Trophoblast cell (in vitro differentiated cells and primary cell): ENCODE data around the gene FGR.
A peak's percentile ranks its signal among the peaks of the same experiment; 100 is the strongest.
"Not testable (repeated sequence)": the region's sequence is repeated elsewhere in the genome, so short reads cannot be mapped to it uniquely, and the experiment has no call there.

ENCODE experiments used
- DNase-seq, 2 donors: peaks; one replicate each; pipeline ENCODE4 v3.0.0-alpha.2; 2016
- H2AFZ ChIP-seq: 2 replicates; pipeline ENCODE4 v1.6.1; 2013; ENCODE audit warnings: low read length, moderate library complexity, mild to moderate bottlenecking; ENCODE audit not compliant: insufficient read depth, poor library complexity
- H2AK5ac ChIP-seq: 2 replicates; pipeline ENCODE4 v1.6.1; 2013; ENCODE audit warnings: mild to moderate bottlenecking, low read length
- H2BK120ac ChIP-seq: 2 replicates; pipeline ENCODE4 v1.6.1; 2013; ENCODE audit warnings: low read length, mild to moderate bottlenecking, moderate library complexity; ENCODE audit not compliant: insufficient read depth, poor library complexity
- H2BK12ac ChIP-seq: 2 replicates; pipeline ENCODE4 v1.6.1; 2013; ENCODE audit warnings: mild to moderate bottlenecking, low read length, moderate library complexity
- H2BK5ac ChIP-seq: 2 replicates; pipeline ENCODE4 v1.6.1; 2013; ENCODE audit warnings: low read length, low read depth, moderate library complexity, mild to moderate bottlenecking; ENCODE audit not compliant: poor library complexity
- H3K14ac ChIP-seq: 2 replicates; pipeline ENCODE4 v1.6.1; 2013; ENCODE audit warnings: mild to moderate bottlenecking, low read length
- H3K18ac ChIP-seq: 2 replicates; pipeline ENCODE4 v1.6.1; 2013; ENCODE audit warnings: mild to moderate bottlenecking, low read length
- H3K23ac ChIP-seq: 2 replicates; pipeline ENCODE4 v1.6.1; 2013; ENCODE audit warnings: low read length
- H3K27ac ChIP-seq: 2 replicates; pipeline ENCODE4 v1.5.1; 2013; ENCODE audit warnings: low read depth, mild to moderate bottlenecking, inconsistent platforms, low read length, moderate library complexity
- H3K27me3 ChIP-seq: 2 replicates; pipeline ENCODE4 v1.6.1; 2013; ENCODE audit warnings: inconsistent platforms, mild to moderate bottlenecking, low read length, moderate library complexity; ENCODE audit not compliant: insufficient read depth
- H3K36me3 ChIP-seq, 2 experiments: 1 replicate in 1 of 2; 2 replicates in 1 of 2; pipeline ENCODE4 v1.6.1; 2013; ENCODE audit warnings: low read length in 2 of 2, mild to moderate bottlenecking in 2 of 2, moderate library complexity in 1 of 2; ENCODE audit not compliant: insufficient read depth in 2 of 2, control insufficient read depth in 1 of 2
- H3K4ac ChIP-seq: 2 replicates; pipeline ENCODE4 v1.6.1; 2013; ENCODE audit warnings: low read depth, mild to moderate bottlenecking, low read length, moderate library complexity
- H3K4me1 ChIP-seq, 2 experiments: 1 replicate in 1 of 2; 2 replicates in 1 of 2; pipeline ENCODE4 v1.6.1; 2013; ENCODE audit warnings: low read length in 2 of 2, mild to moderate bottlenecking in 2 of 2, moderate library complexity in 1 of 2; ENCODE audit not compliant: insufficient read depth in 2 of 2, control insufficient read depth in 1 of 2
- H3K4me2 ChIP-seq: 2 replicates; pipeline ENCODE4 v1.6.1; 2013; ENCODE audit warnings: inconsistent platforms, mild to moderate bottlenecking, low read length, moderate library complexity
- H3K4me3 ChIP-seq: 2 replicates; pipeline ENCODE4 v1.5.1; 2013; ENCODE audit warnings: mild to moderate bottlenecking, low read depth, low read length, inconsistent platforms
- H3K79me1 ChIP-seq: one replicate; pipeline ENCODE4 v1.6.1; 2013; ENCODE audit warnings: low read length
- H3K79me2 ChIP-seq: 2 replicates; pipeline ENCODE4 v1.6.1; 2013; ENCODE audit warnings: low read length, mild to moderate bottlenecking; ENCODE audit not compliant: control insufficient read depth, insufficient read depth, poor library complexity
- H3K9ac ChIP-seq: 2 replicates; pipeline ENCODE4 v1.6.1; 2013; ENCODE audit warnings: mild to moderate bottlenecking, low read length
- H3K9me3 ChIP-seq: 2 replicates; pipeline ENCODE4 v1.6.1; 2013; ENCODE audit warnings: low read depth, mild to moderate bottlenecking, control low read depth, inconsistent platforms, low read length; ENCODE audit not compliant: insufficient read depth
- H4K12ac ChIP-seq: 2 replicates; pipeline ENCODE4 v1.6.1; 2013; ENCODE audit warnings: low read depth, mild to moderate bottlenecking, low read length, moderate library complexity
- H4K8ac ChIP-seq: 2 replicates; pipeline ENCODE4 v1.6.1; 2013; ENCODE audit warnings: low read depth, mild to moderate bottlenecking, low read length, moderate library complexity
- H4K91ac ChIP-seq: one replicate; pipeline ENCODE4 v1.6.1; 2013; ENCODE audit warnings: low read depth, mild to moderate bottlenecking, low read length, moderate library complexity
- WGBS: extraction: QIAGEN DNeasy Blood & Tissue Kit; methylation state at CpG from one replicate; pipeline ENCODE4 v1.1.7; 2013; ENCODE audit warnings: missing lambda C conversion rate; ENCODE audit not compliant: insufficient read length, insufficient coverage; ENCODE audit errors: extremely low coverage; 5-methylcytosine and 5-hydroxymethylcytosine counted together

FGR gene

GRCh38 chr1:27623327-27624212 is 11.4 kb downstream of the FGR start:
- DNase-seq, result no peak
- no peak overlapping the region for H3K4me2 ChIP-seq
- H4K91ac ChIP-seq, result no peak overlapping the region
- no peak overlapping the region for H3K27ac ChIP-seq
- H2BK120ac ChIP-seq, result no peak overlapping the region
- H2BK5ac ChIP-seq, result no peak overlapping the region
- no peak overlapping the region for H3K14ac ChIP-seq
- H3K4me3 ChIP-seq, result no peak overlapping the region
- H3K9me3 ChIP-seq, result no peaks in the 10 kb centered on the region
- WGBS, result no CpG with 5 or more reads among the region's 13 CpGs
- no peak overlapping the region for H3K18ac ChIP-seq
- H4K12ac ChIP-seq, result no peak overlapping the region
- H3K4ac ChIP-seq, result no peak overlapping the region
- no peaks in the 10 kb centered on the region for H3K79me1 ChIP-seq
- H3K4me1 ChIP-seq, result no peaks in the 10 kb centered on the region
- no peak overlapping the region for H3K23ac ChIP-seq
- H2AK5ac ChIP-seq, result no peak overlapping the region
- no peak overlapping the region for H4K8ac ChIP-seq
- H3K79me2 ChIP-seq, result no peaks in the 10 kb centered on the region
- H3K36me3 ChIP-seq, result no peaks in the 10 kb centered on the region
- no peak overlapping the region for H2BK12ac ChIP-seq
- no peak overlapping the region for H2AFZ ChIP-seq
- no peak overlapping the region for H3K9ac ChIP-seq
- H3K27me3 ChIP-seq, result no peaks in the 10 kb centered on the region

GRCh38 chr1:27622828-27623227 is 12.2 kb downstream of the FGR start:
- H4K91ac ChIP-seq, result no peak overlapping the region
- H4K12ac ChIP-seq, result no peak overlapping the region
- no peak overlapping the region for H2BK12ac ChIP-seq
- no peak overlapping the region for H3K9ac ChIP-seq
- no peak overlapping the region for H3K27ac ChIP-seq
- H3K36me3 ChIP-seq, result no peaks in the 10 kb centered on the region
- no peak overlapping the region for H2AFZ ChIP-seq
- no peak overlapping the region for H2BK120ac ChIP-seq
- no peaks in the 10 kb centered on the region for H3K4me1 ChIP-seq
- DNase-seq, result no peak
- H3K18ac ChIP-seq, result no peak overlapping the region
- no peak overlapping the region for H3K14ac ChIP-seq
- H3K79me2 ChIP-seq, result no peaks in the 10 kb centered on the region
- H3K9me3 ChIP-seq, result no peaks in the 10 kb centered on the region
- H2BK5ac ChIP-seq, result no peak overlapping the region
- H3K79me1 ChIP-seq, result no peaks in the 10 kb centered on the region
- H3K27me3 ChIP-seq, result no peaks in the 10 kb centered on the region
- H3K4ac ChIP-seq, result no peak overlapping the region
- no peak overlapping the region for H3K4me3 ChIP-seq
- no peak overlapping the region for H3K4me2 ChIP-seq
- WGBS, result no CpG with 5 or more reads among the region's 4 CpGs
- no peak overlapping the region for H4K8ac ChIP-seq
- H3K23ac ChIP-seq, result no peak overlapping the region
- no peak overlapping the region for H2AK5ac ChIP-seq

GRCh38 chr1:27621051-27621920 is 13.7 kb downstream of the FGR start:
- Histone ChIP-seq H3K27ac (no peak overlapping the region), H3K18ac (no peak overlapping the region), H2AK5ac (no peak overlapping the region), H3K27me3 (no peaks in the 10 kb centered on the region), H3K9me3 (peaks cover 2% of the 10 kb centered on the region), H4K91ac (no peak overlapping the region), H2AFZ (no peak overlapping the region), H3K4ac (no peak overlapping the region), H2BK12ac (no peak overlapping the region), H3K4me1 (no peaks in the 10 kb centered on the region), H3K4me2 (no peak overlapping the region), H4K12ac (no peak overlapping the region), H3K9ac (peak overlapping the region; percentile 44), H4K8ac (no peak overlapping the region), H2BK5ac (no peak overlapping the region), H3K14ac (no peak overlapping the region), H3K79me2 (no peaks in the 10 kb centered on the region), H3K23ac (no peak overlapping the region), H3K79me1 (no peaks in the 10 kb centered on the region), H3K36me3 (no peaks in the 10 kb centered on the region), H3K4me3 (no peak overlapping the region), H2BK120ac (no peak overlapping the region)
- WGBS, result no CpG with 5 or more reads among the region's 7 CpGs
- DNase-seq, result no peak

GRCh38 chr1:27619782-27620438 is 15.1 kb downstream of the FGR start:
- H3K14ac ChIP-seq, H3K9ac ChIP-seq, H2AK5ac ChIP-seq, H3K27me3 ChIP-seq, H4K8ac ChIP-seq, H3K4me3 ChIP-seq, H4K91ac ChIP-seq, H3K27ac ChIP-seq, H2BK12ac ChIP-seq, H3K4ac ChIP-seq, H3K79me1 ChIP-seq, H3K9me3 ChIP-seq, H3K4me2 ChIP-seq, H3K79me2 ChIP-seq, H3K36me3 ChIP-seq, H2BK5ac ChIP-seq, H3K4me1 ChIP-seq, DNase-seq, H4K12ac ChIP-seq, H2BK120ac ChIP-seq, H3K18ac ChIP-seq, H2AFZ ChIP-seq, H3K23ac ChIP-seq: not testable (repeated sequence)
- WGBS, result no CpG with 5 or more reads among the region's 7 CpGs
